Natural killer cell (primary cell): ENCODE measurements around the gene SNRPA. TPM values are rescaled to one million over a fixed set of nuclear protein-coding genes. Genes with fewer than 3 reads are reported as not detected.

Source experiments
- ATAC-seq, 3 donors: fragments of 150-1000 bp in 2 of 3; fragments of 200-7000 bp in 1 of 3; cut with Tn5 transposase; 1 replicate in 1 of 3; 2 replicates in 2 of 3; pipeline ENCODE4 v1.10.0; 2021; ENCODE audit warnings: mild to moderate bottlenecking in 2 of 3, moderate library complexity in 2 of 3
- DNase-seq, 2 donors: peaks; one replicate each; pipeline versions ENCODE4 v3.0.0 to v3.0.0-alpha.2; 2013 to 2021; ENCODE audit warnings: mixed read lengths in 1 of 2
- H3K27ac ChIP-seq: one replicate; pipeline ENCODE4 v1.5.1; 2013; ENCODE audit warnings: mild to moderate bottlenecking, low read length
- H3K27me3 ChIP-seq: one replicate; pipeline ENCODE4 v1.6.1; 2013; ENCODE audit warnings: low read length; ENCODE audit not compliant: control insufficient read depth, insufficient read depth
- H3K36me3 ChIP-seq: one replicate; pipeline ENCODE4 v1.6.1; 2013; ENCODE audit warnings: low read length; ENCODE audit not compliant: control insufficient read depth, insufficient read depth
- H3K4me1 ChIP-seq: one replicate; pipeline ENCODE4 v1.6.1; 2013; ENCODE audit warnings: low read length; ENCODE audit not compliant: control insufficient read depth, insufficient read depth
- H3K4me3 ChIP-seq: one replicate; pipeline ENCODE4 v1.5.1; 2013; ENCODE audit warnings: low read length
- H3K9me3 ChIP-seq: one replicate; pipeline ENCODE4 v1.6.1; 2013; ENCODE audit warnings: low read length; ENCODE audit not compliant: control insufficient read depth, insufficient read depth
- H3K27ac Mint-ChIP-seq, 2 donors: one replicate each; pipeline ENCODE4 v1.8.0; 2022; ENCODE audit warnings: mild to moderate bottlenecking in 2 of 2, mixed read lengths in 2 of 2, moderate library complexity in 1 of 2
- H3K27me3 Mint-ChIP-seq, 2 donors: one replicate each; pipeline ENCODE4 v1.8.0; 2022; ENCODE audit warnings: low read depth in 2 of 2, mixed read lengths in 2 of 2
- H3K36me3 Mint-ChIP-seq: one replicate; pipeline ENCODE4 v1.8.0; 2022; ENCODE audit warnings: mixed read lengths
- H3K4me1 Mint-ChIP-seq, 2 donors: one replicate each; pipeline ENCODE4 v1.8.0; 2022; ENCODE audit warnings: mixed read lengths in 2 of 2
- H3K4me3 Mint-ChIP-seq: one replicate; pipeline ENCODE4 v1.8.0; 2022; ENCODE audit warnings: mild to moderate bottlenecking, moderate library complexity, mixed read lengths
- H3K9me3 Mint-ChIP-seq, 2 donors: one replicate each; pipeline ENCODE4 v1.8.0; 2022; ENCODE audit warnings: mixed read lengths in 2 of 2
- CTCF ChIP-seq: fragments of 200-600 bp; IDR thresholded peaks from one replicate; pipeline ENCODE4 v1.8.0; 2022; ENCODE audit warnings: antibody characterized with exemption
- WGBS: methylation state at CpG from one replicate; pipeline ENCODE4 v1.1.7; 2013; ENCODE audit warnings: missing lambda C conversion rate; ENCODE audit not compliant: insufficient coverage; 5-methylcytosine and 5-hydroxymethylcytosine counted together
- intact Hi-C: fragments of 100-400 bp; cut with micrococcal nuclease; formaldehyde crosslinking; loops from one replicate; pipeline ENCODE4 v1.14.2; 2022
- total RNA-seq, 4 donors: library from RNA; stranded (reverse); fragments of 120-200 nt in 1 of 4; gene quantifications; one replicate each; pipeline versions ENCODE4 v1.2.3 to v1.2.4, GENCODE V29; 2013 to 2022

The SNRPA gene
- total RNA-seq, 3 donors from 2014 or later (not counting 1 experiment from before 2014, with no cell fraction given): 56.2 to 65.9 (median 60.9) TPM

DNA sequence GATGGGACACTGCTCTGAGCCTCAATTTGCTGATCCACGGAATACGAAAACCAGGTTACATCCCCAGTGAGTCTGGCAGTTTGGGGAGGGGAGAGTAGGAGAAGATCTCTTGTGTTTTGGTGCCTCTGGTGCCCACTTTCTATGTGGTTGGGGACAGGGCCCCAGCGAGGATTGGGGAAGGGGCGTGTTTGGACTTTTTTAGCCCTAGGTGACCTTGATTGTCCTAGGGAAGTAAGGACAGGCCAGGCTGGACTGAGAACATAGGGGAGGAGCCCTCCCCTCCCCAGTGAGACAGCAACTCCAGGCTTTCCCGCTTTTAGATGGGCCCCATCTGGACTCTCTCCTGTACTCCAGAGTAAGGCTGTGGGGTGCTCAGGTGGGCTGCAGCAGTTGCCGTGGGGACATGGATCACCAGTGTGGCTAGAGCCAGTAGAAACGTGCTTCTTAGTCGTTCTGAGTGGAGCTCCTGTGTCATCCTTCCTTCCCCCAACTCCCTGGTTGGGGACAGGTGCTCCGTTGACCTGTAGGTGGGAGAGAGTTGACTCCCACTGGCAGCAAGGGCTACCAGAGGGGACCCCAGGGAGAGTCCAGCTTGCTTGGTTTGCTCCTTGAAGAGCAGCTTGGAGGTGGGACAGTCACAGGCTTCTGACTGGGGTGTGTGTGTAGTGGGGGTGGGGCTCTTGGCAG lies 52.3 kb downstream of the SNRPA start:
- 76% methylated on average over 7 of the region's 9 CpGs for WGBS
- intact Hi-C loops: no loop called here

DNA sequence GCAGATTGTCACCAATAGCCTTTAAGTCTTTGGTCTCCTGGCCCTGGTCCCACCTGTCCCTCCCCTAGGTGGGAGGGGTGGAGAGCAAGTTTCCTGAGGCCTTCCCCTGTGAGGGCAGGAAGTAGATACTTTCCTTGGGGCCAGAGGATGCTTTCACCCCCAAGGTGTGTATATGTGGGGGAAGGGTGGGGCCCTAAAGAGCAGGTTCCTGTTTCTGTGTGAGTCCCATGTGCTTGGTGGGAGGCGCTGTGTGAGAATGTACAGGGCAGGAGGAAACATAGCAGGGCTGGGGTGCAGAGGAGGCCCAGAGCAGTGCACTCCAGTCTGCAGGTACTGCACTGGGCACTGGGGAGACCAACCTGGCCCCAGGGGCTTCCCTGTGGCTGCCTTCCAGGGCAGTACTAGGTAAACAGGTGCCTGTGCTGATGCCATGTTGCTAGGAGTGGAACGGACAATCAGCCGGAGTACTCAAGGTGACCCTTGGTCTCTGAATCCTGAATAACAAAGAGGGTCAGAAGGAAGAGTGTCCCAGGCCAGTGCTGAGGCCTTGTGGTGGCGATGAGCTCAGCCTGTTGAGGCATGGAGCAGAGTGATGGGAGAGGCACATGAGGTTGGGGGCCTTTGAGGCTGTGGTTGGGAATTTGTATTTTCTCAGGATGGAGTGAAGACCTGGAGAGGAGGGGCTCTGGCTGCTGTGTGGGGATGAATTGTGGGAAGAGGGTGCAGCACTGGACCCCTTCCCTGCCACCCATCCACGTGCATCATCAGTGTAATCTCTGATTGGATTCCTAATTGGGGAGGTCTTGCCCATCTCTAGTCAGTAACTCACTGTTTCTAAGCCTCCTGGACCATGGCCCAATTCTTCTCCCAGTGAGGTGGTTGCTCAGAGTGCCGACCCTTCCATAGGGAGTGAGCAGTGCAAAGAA lies 53.1 kb downstream of the SNRPA start:
- WGBS: 83% methylated on average over 6 of the region's 6 CpGs
- Mint-ChIP-seq H3K4me3 (peak overlapping the region; percentile 95), H3K4me1 (peaks cover 83 to 89% of the 10 kb centered on the region in 2 donors), H3K27ac (peak overlapping the region; percentile 96 to 100), H3K9me3 (no peaks in the 10 kb centered on the region), H3K36me3 (no peaks in the 10 kb centered on the region), H3K27me3 (no peaks in the 10 kb centered on the region)
- DNase-seq (peak in 1 of 2 donors; percentile 88), ATAC-seq (peak; percentile 2 to 15 (median 5))
- intact Hi-C loops: no loop called here
- H3K9me3 ChIP-seq: no peaks in the 10 kb centered on the region
- H3K4me1 ChIP-seq: peaks cover 89% of the 10 kb centered on the region
- no peak for TF ChIP-seq CTCF
- no peaks in the 10 kb centered on the region for H3K27me3 ChIP-seq
- peaks cover 40% of the 10 kb centered on the region for H3K36me3 ChIP-seq
- H3K27ac ChIP-seq: peak overlapping the region; percentile 82
- H3K4me3 ChIP-seq: no peak overlapping the region

More for the DNA sequence above, 52.3 kb downstream of the SNRPA start:
- Mint-ChIP-seq H3K4me3 (peak overlapping the region; percentile 95), H3K27me3 (no peaks in the 10 kb centered on the region), H3K4me1 (peaks cover 87 to 93% of the 10 kb centered on the region in 2 donors), H3K27ac (peak overlapping the region; percentile 96 to 100), H3K36me3 (no peaks in the 10 kb centered on the region), H3K9me3 (no peaks in the 10 kb centered on the region)
- no peaks in the 10 kb centered on the region for H3K9me3 ChIP-seq
- peaks cover 33% of the 10 kb centered on the region for H3K36me3 ChIP-seq
- ATAC-seq (no peak), DNase-seq (no peak)
- no peak for TF ChIP-seq CTCF
- H3K4me3 ChIP-seq: no peak overlapping the region
- no peaks in the 10 kb centered on the region for H3K27me3 ChIP-seq
- H3K27ac ChIP-seq: peak overlapping the region; percentile 82
- peaks cover 86% of the 10 kb centered on the region for H3K4me1 ChIP-seq

- Histone ChIP-seq H3K27me3 (no peaks in the 10 kb centered on the region), H3K4me1 (peaks cover 93% of the 10 kb centered on the region), H3K27ac (peak overlapping the region; percentile 82), H3K36me3 (peaks cover 44% of the 10 kb centered on the region), H3K4me3 (no peak overlapping the region), H3K9me3 (no peaks in the 10 kb centered on the region)
- Mint-ChIP-seq H3K4me3 (peak overlapping the region; percentile 49), H3K27ac (peak overlapping the region; percentile 96 to 100), H3K4me1 (peaks cover 83 to 88% of the 10 kb centered on the region in 2 donors), H3K36me3 (no peaks in the 10 kb centered on the region), H3K27me3 (no peaks in the 10 kb centered on the region), H3K9me3 (no peaks in the 10 kb centered on the region)
- 85% methylated on average over 7 of the region's 7 CpGs for WGBS
- no peak for ATAC-seq
- no peak for TF ChIP-seq CTCF
- peak in 1 of 2 donors; percentile 51 for DNase-seq
- intact Hi-C loops: no loop called here
These were observed 53.8 kb downstream of the SNRPA start for GRCh38 chr19:40804783-40805242.
